ENCODE data around the gene ANKIB1.
"Not testable (repeated sequence)": the region's sequence is repeated elsewhere in the genome, so short reads cannot be mapped to it uniquely, and the experiment has no call there.

Gene ANKIB1

DNA sequence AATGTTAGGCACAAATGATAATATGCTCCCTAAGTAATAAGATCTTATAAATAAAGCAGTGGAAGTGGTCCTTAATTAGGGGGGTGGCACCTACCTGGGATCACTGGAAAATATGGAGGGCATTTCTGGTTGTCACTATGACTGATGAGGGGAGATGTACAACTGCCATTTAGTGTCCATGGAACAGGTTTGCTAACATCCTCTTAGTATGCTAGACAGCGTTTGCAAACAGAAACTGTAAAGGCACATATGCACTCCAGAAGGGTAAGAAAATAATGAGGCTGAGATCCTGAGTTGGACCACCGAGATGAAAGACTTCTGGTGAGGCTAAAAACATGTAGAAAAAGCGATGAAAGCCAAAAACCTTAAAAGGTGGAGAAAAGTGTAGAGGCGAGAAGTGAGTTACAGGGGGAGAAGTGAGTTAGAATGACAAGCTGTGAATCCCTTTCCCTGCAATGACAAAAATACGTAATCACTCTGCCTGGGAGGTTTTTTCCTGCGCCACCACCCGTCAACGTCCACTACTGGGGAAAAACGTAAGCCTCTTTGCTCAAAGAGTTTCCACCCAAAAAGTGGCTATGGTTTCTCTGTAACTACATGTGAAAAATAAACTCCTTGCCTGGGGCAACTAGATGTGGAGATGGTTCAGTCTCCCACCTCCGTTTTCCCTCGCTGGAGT, 827 bp upstream of the ANKIB1 start:
- Histone ChIP-seq H3K27me3 (ENCODE audit: insufficient read depth, low read length) (no peaks in the 10 kb centered on the region), H2AFZ (ENCODE audit: low read length, unreplicated experiment) (peak overlapping the region; percentile 93), H3K79me2 (ENCODE audit: control insufficient read depth, insufficient read depth, low read length, unreplicated experiment) (peaks cover 72% of the 10 kb centered on the region), H3K4me3 (ENCODE audit: low read depth, low read length) (peak overlapping the region; percentile 93), H3K27ac (ENCODE audit: low read depth, low read length) (peak overlapping the region; percentile 65), H3K4me1 (ENCODE audit: control insufficient read depth, insufficient read depth, low read length, unreplicated experiment) (peaks cover 15% of the 10 kb centered on the region), H3K36me3 (ENCODE audit: insufficient read depth, low read length) (peaks cover 5% of the 10 kb centered on the region; the same call in 1 of the 2 replicates)

- H3K27me3 ChIP-seq (ENCODE audit: insufficient read depth, low read length) = no peaks in the 10 kb centered on the region
- peaks cover 86% of the 10 kb centered on the region for H3K79me2 ChIP-seq (ENCODE audit: control insufficient read depth, insufficient read depth, low read length, unreplicated experiment)
- H3K27ac ChIP-seq (ENCODE audit: low read depth, low read length) = peak overlapping the region; percentile 7; the same call in 1 of the 2 replicates
- H3K36me3 ChIP-seq (ENCODE audit: insufficient read depth, low read length) = 0 out of 2 replicates have a peak, but pooled peaks cover 1% of the 10 kb centered on the region
- H3K4me1 ChIP-seq (ENCODE audit: control insufficient read depth, insufficient read depth, low read length, unreplicated experiment) = peaks cover 15% of the 10 kb centered on the region
- peak overlapping the region; percentile 91 for H2AFZ ChIP-seq (ENCODE audit: low read length, unreplicated experiment)
- H3K4me3 ChIP-seq (ENCODE audit: low read depth, low read length) = peak overlapping the region; percentile 93
Measured at GRCh38 chr7:92246360-92247101, 757 bp downstream of the ANKIB1 start.

GRCh38 chr7:92250603-92251002, 4.8 kb downstream of the ANKIB1 start:
- H3K79me2 ChIP-seq (ENCODE audit: control insufficient read depth, insufficient read depth, low read length, unreplicated experiment) = peaks cover 89% of the 10 kb centered on the region
- H3K4me3 ChIP-seq (ENCODE audit: low read depth, low read length) = no peak overlapping the region
- peaks cover 14% of the 10 kb centered on the region for H3K4me1 ChIP-seq (ENCODE audit: control insufficient read depth, insufficient read depth, low read length, unreplicated experiment)
- H3K27ac ChIP-seq (ENCODE audit: low read depth, low read length) = no peak overlapping the region
- H2AFZ ChIP-seq (ENCODE audit: low read length, unreplicated experiment) = no peak overlapping the region
- peaks cover 13% of the 10 kb centered on the region; the same call in 1 of the 2 replicates for H3K36me3 ChIP-seq (ENCODE audit: insufficient read depth, low read length)
- H3K27me3 ChIP-seq (ENCODE audit: insufficient read depth, low read length) = no peaks in the 10 kb centered on the region

DNA sequence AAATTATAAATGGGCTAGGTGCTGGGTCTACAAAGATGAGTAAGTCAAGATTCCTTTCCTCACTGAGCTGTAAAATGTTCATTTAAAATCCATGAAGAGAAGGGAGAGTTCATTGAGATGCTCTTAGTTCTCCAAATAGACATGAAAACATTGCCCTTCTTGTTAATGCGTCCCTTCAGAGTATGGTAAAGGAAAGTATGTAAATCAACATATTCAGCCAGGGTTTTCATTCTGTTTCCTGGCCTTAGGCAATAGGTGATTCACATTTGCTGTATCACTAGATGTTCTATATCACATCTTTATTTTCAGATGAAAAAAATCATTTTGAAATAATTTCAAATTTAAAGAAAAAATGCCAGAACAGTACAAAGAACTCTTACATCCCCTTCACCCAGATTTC, 5.4 kb downstream of the ANKIB1 start:
- peaks cover 19% of the 10 kb centered on the region for H3K4me1 ChIP-seq (ENCODE audit: control insufficient read depth, insufficient read depth, low read length, unreplicated experiment)
- peaks cover 90% of the 10 kb centered on the region for H3K79me2 ChIP-seq (ENCODE audit: control insufficient read depth, insufficient read depth, low read length, unreplicated experiment)
- no peak overlapping the region for H3K4me3 ChIP-seq (ENCODE audit: low read depth, low read length)
- peaks cover 13% of the 10 kb centered on the region; the same call in 1 of the 2 replicates for H3K36me3 ChIP-seq (ENCODE audit: insufficient read depth, low read length)
- no peak overlapping the region for H2AFZ ChIP-seq (ENCODE audit: low read length, unreplicated experiment)
- H3K27me3 ChIP-seq (ENCODE audit: insufficient read depth, low read length) = no peaks in the 10 kb centered on the region
- H3K27ac ChIP-seq (ENCODE audit: low read depth, low read length) = no peak overlapping the region

GRCh38 chr7:92253251-92253650, 7.5 kb downstream of the ANKIB1 start:
- no peak overlapping the region for H2AFZ ChIP-seq (ENCODE audit: low read length, unreplicated experiment)
- peaks cover 15% of the 10 kb centered on the region for H3K4me1 ChIP-seq (ENCODE audit: control insufficient read depth, insufficient read depth, low read length, unreplicated experiment)
- H3K4me3 ChIP-seq (ENCODE audit: low read depth, low read length) = no peak overlapping the region
- H3K27me3 ChIP-seq (ENCODE audit: insufficient read depth, low read length) = no peaks in the 10 kb centered on the region
- H3K27ac ChIP-seq (ENCODE audit: low read depth, low read length) = no peak overlapping the region
- H3K36me3 ChIP-seq (ENCODE audit: insufficient read depth, low read length) = peaks cover 13% of the 10 kb centered on the region; the same call in 1 of the 2 replicates
- peaks cover 83% of the 10 kb centered on the region for H3K79me2 ChIP-seq (ENCODE audit: control insufficient read depth, insufficient read depth, low read length, unreplicated experiment)

DNA sequence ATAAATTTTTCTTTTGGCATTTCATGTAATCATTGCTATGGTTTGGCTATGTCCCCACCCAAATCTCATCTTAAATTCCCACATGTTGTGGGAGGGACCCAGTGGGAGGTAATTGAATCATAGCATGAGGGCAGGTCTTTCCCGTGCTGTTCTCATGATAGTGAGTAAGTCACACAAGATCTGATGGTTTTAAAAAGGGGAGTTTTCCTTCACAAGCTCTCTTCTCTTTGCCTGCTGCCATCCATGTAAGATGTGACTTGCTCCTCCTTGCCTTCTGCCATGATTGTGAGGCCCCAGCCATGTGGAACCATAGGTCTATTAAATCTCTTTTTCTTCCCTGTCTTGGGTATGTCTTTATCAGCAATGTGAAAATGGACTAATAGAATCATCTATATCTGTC, 9.0 kb downstream of the ANKIB1 start:
- peaks cover 82% of the 10 kb centered on the region for H3K79me2 ChIP-seq (ENCODE audit: control insufficient read depth, insufficient read depth, low read length, unreplicated experiment)
- peaks cover 13% of the 10 kb centered on the region; the same call in 1 of the 2 replicates for H3K36me3 ChIP-seq (ENCODE audit: insufficient read depth, low read length)
- H2AFZ ChIP-seq (ENCODE audit: low read length, unreplicated experiment); H3K27me3 ChIP-seq (ENCODE audit: insufficient read depth, low read length): not testable (repeated sequence)
- H3K4me1 ChIP-seq (ENCODE audit: control insufficient read depth, insufficient read depth, low read length, unreplicated experiment) = peaks cover 14% of the 10 kb centered on the region
- peak overlapping the region; percentile 94 for H3K27ac ChIP-seq (ENCODE audit: low read depth, low read length)
- peak overlapping the region; percentile 59 for H3K4me3 ChIP-seq (ENCODE audit: low read depth, low read length)

DNA sequence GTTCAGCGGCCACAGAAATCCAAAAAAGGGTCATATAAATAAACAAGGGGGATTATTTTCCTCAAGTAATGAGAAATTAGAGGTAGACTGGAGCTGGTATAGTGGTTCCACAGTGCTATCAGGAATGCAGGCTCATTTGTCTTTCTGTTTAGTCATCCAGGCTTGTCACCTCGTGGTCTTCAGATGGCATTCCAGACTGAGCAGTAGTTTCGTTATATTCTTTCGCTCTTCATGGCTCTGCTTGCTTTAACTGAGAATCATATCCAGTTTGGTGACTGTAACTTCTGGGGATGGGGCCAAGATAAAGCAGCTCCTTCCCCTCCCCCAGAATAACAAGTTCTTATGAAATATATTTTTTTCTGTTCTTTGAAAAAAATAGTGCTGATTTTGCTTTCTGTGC, 9.5 kb downstream of the ANKIB1 start:
- Histone ChIP-seq H2AFZ (ENCODE audit: low read length, unreplicated experiment) (no peak overlapping the region), H3K36me3 (ENCODE audit: insufficient read depth, low read length) (peaks cover 13% of the 10 kb centered on the region; the same call in 1 of the 2 replicates), H3K79me2 (ENCODE audit: control insufficient read depth, insufficient read depth, low read length, unreplicated experiment) (peaks cover 84% of the 10 kb centered on the region), H3K4me1 (ENCODE audit: control insufficient read depth, insufficient read depth, low read length, unreplicated experiment) (peaks cover 20% of the 10 kb centered on the region), H3K4me3 (ENCODE audit: low read depth, low read length) (peak overlapping the region; percentile 59), H3K27me3 (ENCODE audit: insufficient read depth, low read length) (no peaks in the 10 kb centered on the region), H3K27ac (ENCODE audit: low read depth, low read length) (peak overlapping the region; percentile 94)

DNA sequence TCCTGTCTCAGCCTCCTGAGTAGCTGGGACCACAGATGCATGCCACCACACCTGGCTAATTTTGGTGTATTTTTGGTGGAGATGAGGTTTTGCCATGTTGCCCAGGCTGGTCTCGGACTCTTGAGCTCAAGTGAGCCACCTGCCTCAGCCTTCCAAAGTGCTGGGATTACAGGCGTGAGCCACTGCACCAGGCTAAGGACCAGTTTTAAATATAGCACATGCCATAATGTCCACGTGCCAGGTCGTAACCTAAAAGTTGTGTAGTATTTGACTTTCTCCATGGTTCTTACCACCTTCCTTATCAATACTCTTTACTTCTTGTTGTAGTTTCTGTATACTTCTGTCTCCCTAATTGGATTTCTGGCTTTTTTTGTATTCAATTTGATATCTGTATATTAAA, 13.3 kb downstream of the ANKIB1 start:
- Histone ChIP-seq H2AFZ (ENCODE audit: low read length, unreplicated experiment) (no peak overlapping the region), H3K4me3 (ENCODE audit: low read depth, low read length) (no peak overlapping the region), H3K36me3 (ENCODE audit: insufficient read depth, low read length) (peaks cover 21% of the 10 kb centered on the region), H3K27me3 (ENCODE audit: insufficient read depth, low read length) (no peaks in the 10 kb centered on the region), H3K4me1 (ENCODE audit: control insufficient read depth, insufficient read depth, low read length, unreplicated experiment) (peaks cover 25% of the 10 kb centered on the region), H3K79me2 (ENCODE audit: control insufficient read depth, insufficient read depth, low read length, unreplicated experiment) (peaks cover 78% of the 10 kb centered on the region), H3K27ac (ENCODE audit: low read depth, low read length) (no peak overlapping the region)

DNA sequence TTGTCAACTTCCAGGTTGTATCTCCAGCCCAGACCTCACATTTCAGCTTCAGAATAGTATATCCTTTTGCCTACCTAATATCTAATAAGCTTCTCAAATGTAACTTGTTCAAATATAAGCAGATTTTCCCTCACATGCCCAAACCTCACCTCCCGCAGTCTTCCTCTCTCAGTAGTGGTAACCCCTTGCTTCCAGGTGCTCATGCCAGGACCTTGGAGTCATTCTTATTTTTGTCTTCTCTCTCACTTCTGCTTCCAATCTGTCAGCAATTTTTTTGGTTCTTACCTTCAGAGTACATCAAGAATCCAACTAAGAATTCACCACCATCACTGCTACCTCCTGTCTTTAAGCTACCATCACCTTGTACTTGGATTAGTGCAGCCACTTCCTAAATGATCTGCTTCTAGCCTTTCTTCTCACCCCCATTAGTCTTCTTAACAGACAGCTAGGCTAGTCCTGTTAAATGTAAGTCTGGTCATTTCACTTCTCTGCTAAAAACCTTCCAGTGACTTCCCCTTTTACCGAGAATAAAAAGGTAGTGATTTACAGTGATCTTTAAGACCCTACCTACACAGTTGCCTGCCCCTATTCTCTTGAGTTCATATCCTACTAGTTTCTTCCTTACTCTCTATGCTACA, 14.0 kb downstream of the ANKIB1 start:
- Histone ChIP-seq H3K4me1 (ENCODE audit: control insufficient read depth, insufficient read depth, low read length, unreplicated experiment) (peaks cover 25% of the 10 kb centered on the region), H3K27me3 (ENCODE audit: insufficient read depth, low read length) (no peaks in the 10 kb centered on the region), H3K4me3 (ENCODE audit: low read depth, low read length) (no peak overlapping the region), H3K79me2 (ENCODE audit: control insufficient read depth, insufficient read depth, low read length, unreplicated experiment) (peaks cover 74% of the 10 kb centered on the region), H2AFZ (ENCODE audit: low read length, unreplicated experiment) (no peak overlapping the region), H3K27ac (ENCODE audit: low read depth, low read length) (no peak overlapping the region), H3K36me3 (ENCODE audit: insufficient read depth, low read length) (peaks cover 17% of the 10 kb centered on the region)

- Histone ChIP-seq H3K79me2 (ENCODE audit: control insufficient read depth, insufficient read depth, low read length, unreplicated experiment) (peaks cover 75% of the 10 kb centered on the region), H3K27ac (ENCODE audit: low read depth, low read length) (no peak overlapping the region)
Measured at GRCh38 chr7:92260248-92260781, 14.5 kb downstream of the ANKIB1 start.

More at GRCh38 chr7:92260248-92260781, 14.5 kb downstream of the ANKIB1 start:
- H3K27me3 ChIP-seq (ENCODE audit: insufficient read depth, low read length) = no peaks in the 10 kb centered on the region
- H2AFZ ChIP-seq (ENCODE audit: low read length, unreplicated experiment) = no peak overlapping the region
- H3K4me1 ChIP-seq (ENCODE audit: control insufficient read depth, insufficient read depth, low read length, unreplicated experiment) = peaks cover 20% of the 10 kb centered on the region
- H3K4me3 ChIP-seq (ENCODE audit: low read depth, low read length) = no peak overlapping the region; the same call in 1 of the 2 replicates
- peaks cover 17% of the 10 kb centered on the region for H3K36me3 ChIP-seq (ENCODE audit: insufficient read depth, low read length)

All from ACC112 (cell line).